GM19438 (cell line): ENCODE data around the gene ZNF774.
"Not testable (repeated sequence)": the region's sequence is repeated elsewhere in the genome, so short reads cannot be mapped to it uniquely, and the experiment has no call there.

ENCODE experiments used
- ATAC-seq: cut with Tn5 transposase; IDR thresholded peaks from one replicate; pipeline ENCODE4 v1.9.1; 2021; ENCODE audit warnings: low read depth; ENCODE audit not compliant: unreplicated experiment

ZNF774 gene

DNA sequence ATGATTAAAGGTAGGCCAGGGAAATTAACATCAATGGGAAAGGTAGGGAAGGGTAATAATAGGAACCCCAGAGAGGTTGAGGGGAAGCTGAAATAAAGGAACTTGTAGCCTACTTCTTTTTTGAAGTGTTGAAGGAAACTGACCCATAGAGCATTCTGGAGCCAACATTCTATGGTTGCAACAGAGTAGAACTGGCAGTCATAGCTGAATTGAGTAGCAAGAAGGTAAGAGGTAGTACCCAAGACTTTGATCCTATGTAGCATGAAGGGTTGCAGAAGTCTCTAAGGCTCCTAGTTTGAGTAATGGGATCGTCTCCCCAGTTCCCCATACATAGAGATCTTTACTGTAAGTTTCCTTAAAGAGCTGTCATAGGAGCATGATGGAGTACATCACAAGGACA is 7.4 kb upstream of the ZNF774 start:
- no peak for ATAC-seq

- no peak for ATAC-seq
Measured at GRCh38 chr15:90345857-90346256, 6.2 kb upstream of the ZNF774 start.

- ATAC-seq, result not testable (repeated sequence)
Measured at GRCh38 chr15:90347431-90348065, 4.5 kb upstream of the ZNF774 start.

- no peak for ATAC-seq
Measured at GRCh38 chr15:90348456-90348855, 3.6 kb upstream of the ZNF774 start.

- ATAC-seq, result no peak
Measured at GRCh38 chr15:90349072-90349471, 3.0 kb upstream of the ZNF774 start.

GRCh38 chr15:90349821-90350220 is 2.3 kb upstream of the ZNF774 start:
- no peak for ATAC-seq

DNA sequence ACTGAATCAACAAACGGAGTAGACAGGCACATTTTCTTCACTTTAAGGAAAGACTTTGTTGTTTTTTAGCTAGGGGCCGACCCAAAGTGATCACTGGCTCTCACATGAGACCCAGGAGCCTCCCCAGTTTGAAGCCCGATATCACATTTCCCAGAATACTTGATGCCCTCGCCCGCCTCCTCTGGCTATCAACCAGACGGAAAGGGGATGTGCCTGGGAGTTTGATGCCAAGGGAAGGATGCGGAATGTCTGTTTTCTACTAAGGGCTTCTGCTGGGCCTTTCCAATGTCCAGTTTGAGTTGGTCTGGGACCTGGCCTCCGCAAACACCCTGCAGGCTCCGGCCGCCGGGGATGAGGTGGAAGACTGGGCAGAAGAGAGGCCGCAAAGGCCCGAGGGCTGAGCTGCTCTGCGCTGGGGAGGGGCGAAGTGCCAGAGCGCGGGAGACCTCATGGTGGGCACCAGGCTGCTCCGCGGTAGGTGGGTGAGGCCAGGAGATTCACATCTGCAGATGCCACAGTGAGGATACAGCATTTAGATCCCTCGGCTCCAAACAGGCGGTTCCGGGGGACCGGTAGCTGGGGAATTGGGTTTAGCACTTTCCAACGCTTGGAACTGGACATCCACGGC is 491 bp upstream of the ZNF774 start:
- peak; percentile 12 for ATAC-seq

GRCh38 chr15:90354986-90355385 is 2.9 kb downstream of the ZNF774 start:
- ATAC-seq, result no peak

- ATAC-seq, result no peak
Measured at GRCh38 chr15:90358124-90359033, 6.3 kb downstream of the ZNF774 start.

DNA sequence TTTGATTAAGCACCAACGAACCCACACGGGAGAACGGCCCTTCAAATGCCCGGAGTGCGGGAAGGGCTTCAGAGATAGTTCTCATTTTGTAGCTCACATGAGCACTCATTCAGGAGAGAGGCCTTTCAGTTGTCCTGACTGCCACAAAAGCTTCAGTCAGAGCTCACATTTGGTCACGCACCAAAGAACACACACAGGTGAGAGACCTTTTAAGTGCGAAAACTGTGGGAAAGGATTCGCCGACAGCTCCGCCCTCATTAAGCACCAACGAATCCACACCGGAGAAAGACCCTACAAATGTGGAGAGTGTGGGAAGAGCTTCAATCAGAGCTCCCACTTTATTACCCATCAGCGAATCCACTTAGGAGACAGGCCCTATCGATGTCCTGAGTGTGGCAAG is 8.7 kb downstream of the ZNF774 start:
- ATAC-seq, result no peak

DNA sequence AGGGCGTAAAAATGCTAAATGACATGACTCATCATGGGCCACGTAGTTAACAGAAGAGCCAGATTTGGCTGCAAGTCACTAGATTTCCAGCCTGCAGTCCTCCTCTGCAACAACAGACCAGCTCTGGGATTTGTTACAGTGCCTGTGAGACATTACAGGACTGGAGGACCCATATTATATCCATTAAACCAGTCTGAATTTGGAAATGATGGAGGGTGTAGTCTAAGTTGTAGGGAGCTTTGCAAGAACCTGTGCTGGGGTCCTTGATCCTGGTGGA is 10.8 kb downstream of the ZNF774 start:
- ATAC-seq, result no peak

DNA sequence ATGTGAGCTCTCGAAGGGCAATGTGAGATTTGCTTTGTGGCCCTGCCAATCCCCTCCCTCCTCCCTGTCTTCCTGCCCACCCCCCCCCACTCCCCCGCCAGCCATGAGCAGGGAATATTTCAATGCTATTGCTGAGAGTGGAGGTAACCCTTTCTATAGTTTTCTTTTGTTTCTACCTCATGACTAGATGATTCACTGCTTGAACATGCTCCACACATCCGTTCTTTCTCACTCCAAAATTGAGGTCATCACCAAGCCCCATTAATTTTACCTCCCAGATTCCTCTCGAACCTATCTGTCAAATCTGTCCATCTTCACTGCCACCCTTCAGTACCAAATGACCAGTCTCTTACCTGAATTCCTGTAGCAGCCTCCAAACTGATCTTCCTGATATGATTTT is 12.2 kb downstream of the ZNF774 start:
- ATAC-seq, result no peak

DNA sequence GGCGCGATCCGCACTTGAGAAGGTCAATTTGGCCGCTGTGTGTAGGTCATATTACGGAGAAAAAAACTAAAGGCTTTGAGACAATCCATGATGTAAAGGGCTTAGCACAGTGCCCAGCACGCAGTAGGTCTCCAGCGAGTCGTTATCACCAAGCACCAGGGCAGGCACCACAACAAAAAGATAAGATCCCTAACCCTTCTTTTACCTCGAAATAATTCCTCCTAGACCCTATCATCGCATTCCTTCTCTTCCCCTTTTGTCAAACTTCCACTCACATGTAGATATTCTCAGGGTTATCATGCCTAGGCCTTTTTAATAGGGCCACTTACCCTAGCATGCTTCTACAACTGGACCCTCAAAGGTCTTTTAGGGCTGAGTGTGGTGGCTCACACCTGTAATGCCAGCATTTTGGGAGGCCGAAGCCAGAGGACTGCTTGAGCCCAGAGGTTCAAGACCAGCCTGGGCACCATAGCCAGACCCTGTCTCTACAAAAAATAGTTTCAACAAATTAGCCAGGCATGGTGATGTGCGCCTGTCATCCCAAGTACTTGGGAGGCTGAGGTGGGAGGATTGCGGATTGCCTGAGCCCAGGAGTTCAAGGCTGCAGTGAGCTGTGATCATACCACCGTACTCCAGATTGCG is 13.5 kb downstream of the ZNF774 start:
- ATAC-seq, result no peak

GRCh38 chr15:90367576-90367975 is 15.5 kb downstream of the ZNF774 start:
- no peak for ATAC-seq

- no peak for ATAC-seq
Measured at GRCh38 chr15:90375071-90375470, 23.0 kb downstream of the ZNF774 start.

DNA sequence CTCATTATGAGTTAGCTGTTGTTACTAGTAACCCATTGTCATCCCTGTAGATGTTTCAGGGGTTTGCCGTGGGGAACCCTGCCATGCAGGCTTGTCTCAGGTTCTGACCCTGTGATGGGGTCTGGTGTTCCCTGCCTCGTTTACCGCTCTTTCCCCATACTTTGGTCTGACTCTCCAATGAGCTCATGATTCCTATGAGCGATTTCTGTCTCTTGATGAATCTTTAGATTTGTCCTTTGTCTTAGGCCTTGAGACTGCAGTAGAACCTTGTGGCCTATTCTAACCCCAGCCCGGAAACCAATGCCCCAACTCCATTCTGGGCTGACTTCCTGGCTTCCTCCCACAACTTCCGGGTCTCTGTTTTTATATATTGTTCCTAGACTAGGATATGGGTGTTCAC is 24.7 kb downstream of the ZNF774 start:
- no peak for ATAC-seq

GRCh38 chr15:90379263-90379662 is 27.2 kb downstream of the ZNF774 start:
- ATAC-seq, result no peak

- ATAC-seq, result no peak
Measured at GRCh38 chr15:90381515-90381914, 29.4 kb downstream of the ZNF774 start.

DNA sequence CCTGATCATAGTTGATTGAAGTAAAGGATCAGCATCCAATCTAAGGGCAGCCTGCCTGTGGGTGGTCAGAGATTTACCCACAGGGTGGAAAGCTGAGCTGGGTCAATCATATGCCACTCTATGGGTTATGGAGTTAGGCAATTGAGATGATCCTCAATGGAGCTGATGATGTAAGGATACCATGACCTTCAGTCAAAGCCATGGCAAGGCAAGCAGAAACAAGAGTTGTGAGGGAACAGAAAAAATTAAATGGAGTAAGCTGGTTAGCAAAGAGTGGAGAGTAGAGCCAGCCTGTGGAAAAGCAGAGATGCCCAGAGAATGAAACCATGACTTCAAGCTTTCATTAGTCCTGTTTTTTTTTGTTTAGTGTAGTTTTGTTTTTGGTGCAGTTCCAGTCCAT is 30.2 kb downstream of the ZNF774 start:
- no peak for ATAC-seq

GRCh38 chr15:90386221-90386620 is 34.1 kb downstream of the ZNF774 start:
- ATAC-seq, result no peak
